MM.1S (cell line): Measurements from ENCODE around the gene FGF14.

Experiments used
- DNase-seq: peaks from one replicate; pipeline ENCODE4 v3.0.0-alpha.2; 2015
- H2AFZ ChIP-seq: fragments of 300-600 bp; sonication (generic); 2 replicates; pipeline ENCODE4 v1.6.0; 2016; ENCODE audit warnings: antibody characterized with exemption, low read length
- H3F3A ChIP-seq: fragments of 300-600 bp; sonication (generic); 2 replicates; pipeline ENCODE4 v1.6.1; 2016; ENCODE audit warnings: mild to moderate bottlenecking, antibody characterized with exemption, low read length, moderate library complexity, mixed read lengths; ENCODE audit not compliant: insufficient read depth
- H3K27ac ChIP-seq: fragments of 300-600 bp; sonication (generic); 2 replicates; pipeline ENCODE4 v1.5.1; 2016; ENCODE audit warnings: mild to moderate bottlenecking, low read length
- H3K27me3 ChIP-seq: fragments of 300-600 bp; sonication (generic); replicated peaks from 2 replicates; pipeline ENCODE4 v1.6.0; 2016; ENCODE audit warnings: low read length; ENCODE audit not compliant: insufficient read depth
- H3K36me3 ChIP-seq: fragments of 300-600 bp; sonication (generic); replicated peaks from 2 replicates; pipeline ENCODE4 v1.6.1; 2016; ENCODE audit warnings: mild to moderate bottlenecking, low read length, mixed read lengths; ENCODE audit not compliant: insufficient read depth
- H3K4me1 ChIP-seq: fragments of 300-600 bp; sonication (generic); 2 replicates; pipeline ENCODE4 v1.6.1; 2016; ENCODE audit warnings: low read length, mixed read lengths
- H3K4me2 ChIP-seq: fragments of 300-600 bp; sonication (generic); 2 replicates; pipeline ENCODE4 v1.6.0; 2016; ENCODE audit warnings: low read depth, low read length
- H3K4me3 ChIP-seq: fragments of 300-600 bp; sonication (generic); 2 replicates; pipeline ENCODE4 v1.5.1; 2016; ENCODE audit warnings: low read length, mixed read lengths
- H3K79me2 ChIP-seq: fragments of 300-600 bp; sonication (generic); 2 replicates; pipeline ENCODE4 v1.6.1; 2016; ENCODE audit warnings: mixed run types, low read length, mixed read lengths
- H3K9ac ChIP-seq: fragments of 300-600 bp; sonication (generic); 2 replicates; pipeline ENCODE4 v1.6.1; 2016; ENCODE audit warnings: low read length, mixed read lengths
- H3K9me2 ChIP-seq: fragments of 300-600 bp; sonication (generic); replicated peaks from 2 replicates; pipeline ENCODE4 v1.6.1; 2016; ENCODE audit warnings: mild to moderate bottlenecking, low read length, mixed read lengths; ENCODE audit not compliant: insufficient read depth
- H3K9me3 ChIP-seq: fragments of 300-600 bp; sonication (generic); replicated peaks from 2 replicates; pipeline ENCODE4 v1.6.1; 2016; ENCODE audit warnings: mild to moderate bottlenecking, low read length, mixed read lengths; ENCODE audit not compliant: insufficient read depth
- H4K20me1 ChIP-seq: fragments of 300-600 bp; sonication (generic); 2 replicates; pipeline ENCODE4 v1.6.1; 2016; ENCODE audit warnings: mild to moderate bottlenecking, low read length, moderate library complexity, mixed read lengths; ENCODE audit not compliant: insufficient read depth
- CTCF ChIP-seq: fragments of 300-600 bp; sonication (generic); IDR thresholded peaks from 2 replicates; pipeline ENCODE4 v1.5.1; 2016; ENCODE audit warnings: antibody characterized with exemption, low read length, mixed read lengths
- EZH2 ChIP-seq: fragments of 300-600 bp; sonication (generic); optimal IDR thresholded peaks from 2 replicates; pipeline ENCODE3; 2017; ENCODE audit warnings: low read depth, mild to moderate bottlenecking, antibody characterized with exemption, low read length, mixed read lengths
- EZH2phosphoT487 ChIP-seq: fragments of 300-600 bp; sonication (generic); IDR thresholded peaks from 2 replicates; pipeline ENCODE4 v1.6.1; 2018; ENCODE audit warnings: antibody characterized with exemption, low read length

The FGF14 gene

GRCh38 chr13:102394158-102395053 is 7.4 kb downstream of the FGF14 start:
- Histone ChIP-seq H3F3A (no peaks in the 10 kb centered on the region), H3K9me2 (no peaks in the 10 kb centered on the region), H3K79me2 (no peaks in the 10 kb centered on the region), H3K27ac (peak overlapping the region; percentile 41; the same call in 1 of the 2 replicates), H2AFZ (peak overlapping the region; percentile 94), H3K4me2 (peak overlapping the region; percentile 95), H3K9ac (peak overlapping the region; percentile 93), H3K9me3 (no peaks in the 10 kb centered on the region), H3K4me3 (peak overlapping the region; percentile 88), H4K20me1 (no peaks in the 10 kb centered on the region), H3K36me3 (no peaks in the 10 kb centered on the region), H3K4me1 (peaks cover 11% of the 10 kb centered on the region), H3K27me3 (0 out of 2 replicates have a peak, but pooled peaks cover 3% of the 10 kb centered on the region)
- TF ChIP-seq EZH2 (no peak), CTCF (peak; percentile 54)
- peak; percentile 98 for DNase-seq

- TF ChIP-seq CTCF (no peak), EZH2phosphoT487 (no peak), EZH2 (no peak)
- Histone ChIP-seq H3K36me3 (no peaks in the 10 kb centered on the region), H3K4me1 (peaks cover 11% of the 10 kb centered on the region), H2AFZ (no peak overlapping the region), H3K9me2 (no peaks in the 10 kb centered on the region), H3K27ac (no peak overlapping the region), H3K4me2 (no peak overlapping the region), H3K4me3 (no peak overlapping the region), H3K79me2 (no peaks in the 10 kb centered on the region), H3K27me3 (0 out of 2 replicates have a peak, but pooled peaks cover 3% of the 10 kb centered on the region), H4K20me1 (no peaks in the 10 kb centered on the region), H3K9me3 (no peaks in the 10 kb centered on the region), H3K9ac (no peak overlapping the region), H3F3A (no peaks in the 10 kb centered on the region)
- DNase-seq = no peak
Observed at GRCh38 chr13:102392481-102393209, 9.2 kb downstream of the FGF14 start.

- Histone ChIP-seq H2AFZ (no peak overlapping the region), H3F3A (no peaks in the 10 kb centered on the region), H3K9ac (no peak overlapping the region), H3K79me2 (no peaks in the 10 kb centered on the region), H3K9me3 (no peaks in the 10 kb centered on the region), H4K20me1 (no peaks in the 10 kb centered on the region), H3K36me3 (no peaks in the 10 kb centered on the region), H3K4me2 (no peak overlapping the region), H3K27ac (no peak overlapping the region), H3K4me3 (no peak overlapping the region), H3K27me3 (no peaks in the 10 kb centered on the region), H3K4me1 (no peaks in the 10 kb centered on the region), H3K9me2 (no peaks in the 10 kb centered on the region)
- TF ChIP-seq EZH2 (no peak), EZH2phosphoT487 (no peak), CTCF (no peak)
- no peak for DNase-seq
Observed at GRCh38 chr13:102386461-102386860, 15.4 kb downstream of the FGF14 start.
